Endothelial cell (in vitro differentiated cells): ENCODE data around the gene TOMM40L. TPM values are rescaled to one million over a fixed set of nuclear protein-coding genes. Genes with fewer than 3 reads are reported as not detected.

ENCODE experiments used
- DNase-seq: peaks from one replicate; pipeline ENCODE4 v3.0.0; 2021; ENCODE audit warnings: low spot score
- H3K27ac Mint-ChIP-seq: one replicate; pipeline ENCODE4 v1.8.0; 2021; ENCODE audit warnings: mixed read lengths, inconsistent platforms; ENCODE audit not compliant: unreplicated experiment
- H3K27me3 Mint-ChIP-seq: one replicate; pipeline ENCODE4 v1.8.0; 2021; ENCODE audit warnings: mild to moderate bottlenecking, moderate library complexity, mixed read lengths, inconsistent platforms; ENCODE audit not compliant: unreplicated experiment
- H3K36me3 Mint-ChIP-seq: one replicate; pipeline ENCODE4 v1.8.0; 2021; ENCODE audit warnings: mild to moderate bottlenecking, low read depth, mixed read lengths, inconsistent platforms; ENCODE audit not compliant: unreplicated experiment
- H3K4me1 Mint-ChIP-seq: one replicate; pipeline ENCODE4 v1.8.0; 2021; ENCODE audit warnings: mild to moderate bottlenecking, mixed read lengths, inconsistent platforms; ENCODE audit not compliant: unreplicated experiment
- H3K4me3 Mint-ChIP-seq: one replicate; pipeline ENCODE4 v1.8.0; 2021; ENCODE audit warnings: mild to moderate bottlenecking, mixed read lengths, inconsistent platforms; ENCODE audit not compliant: unreplicated experiment
- H3K9me3 Mint-ChIP-seq: one replicate; pipeline ENCODE4 v1.8.0; 2021; ENCODE audit warnings: mixed read lengths, inconsistent platforms; ENCODE audit not compliant: unreplicated experiment
- CTCF ChIP-seq: fragments of 200-600 bp; sonication (generic); IDR thresholded peaks from one replicate; pipeline ENCODE4 v1.5.0; 2021; ENCODE audit warnings: antibody characterized with exemption; ENCODE audit not compliant: unreplicated experiment
- total RNA-seq: library from RNA; stranded (reverse); fragmentation: NEBNext Ultra II Directional; extraction: Animal tissue kit (Norgen Biotek cat#: 25700); gene quantifications from one replicate; pipeline ENCODE4 v1.2.1, GENCODE V29; 2021; ENCODE audit not compliant: unreplicated experiment

The TOMM40L gene
- total RNA-seq, 1 donor from 2014 or later, result 22.0 TPM

- no peak for DNase-seq
- peaks cover 6% of the 10 kb centered on the region for H3K4me1 Mint-ChIP-seq
- no peak for TF ChIP-seq CTCF
- H3K9me3 Mint-ChIP-seq, result peaks cover 11% of the 10 kb centered on the region
- peaks cover 25% of the 10 kb centered on the region for H3K27me3 Mint-ChIP-seq
- H3K27ac Mint-ChIP-seq, result no peak overlapping the region
- H3K36me3 Mint-ChIP-seq, result peaks cover 19% of the 10 kb centered on the region
- no peak overlapping the region for H3K4me3 Mint-ChIP-seq
Measured at GRCh38 chr1:161261261-161262235, 35.7 kb downstream of the TOMM40L start.

- no peak for TF ChIP-seq CTCF
- Mint-ChIP-seq H3K4me1 (peaks cover 2% of the 10 kb centered on the region), H3K27ac (no peak overlapping the region), H3K36me3 (peaks cover under 1% of the 10 kb centered on the region), H3K4me3 (no peak overlapping the region), H3K9me3 (no peaks in the 10 kb centered on the region), H3K27me3 (peaks cover 7% of the 10 kb centered on the region)
- DNase-seq, result no peak
Measured at GRCh38 chr1:161265305-161265704, 39.4 kb downstream of the TOMM40L start.

GRCh38 chr1:161266202-161266601, 40.3 kb downstream of the TOMM40L start:
- H3K9me3 Mint-ChIP-seq, result no peaks in the 10 kb centered on the region

GRCh38 chr1:161266836-161267235, 41.0 kb downstream of the TOMM40L start:
- TF ChIP-seq CTCF, result no peak
- Mint-ChIP-seq H3K27me3 (peaks cover 7% of the 10 kb centered on the region), H3K27ac (no peak overlapping the region), H3K4me1 (peaks cover 2% of the 10 kb centered on the region), H3K36me3 (no peaks in the 10 kb centered on the region), H3K4me3 (no peak overlapping the region), H3K9me3 (no peaks in the 10 kb centered on the region)
- DNase-seq, result no peak

More at GRCh38 chr1:161266202-161266601, 40.3 kb downstream of the TOMM40L start:
- Mint-ChIP-seq H3K4me3 (no peak overlapping the region), H3K4me1 (peaks cover 2% of the 10 kb centered on the region), H3K27me3 (peaks cover 7% of the 10 kb centered on the region), H3K36me3 (no peaks in the 10 kb centered on the region), H3K27ac (no peak overlapping the region)
- TF ChIP-seq CTCF, result no peak
- DNase-seq, result no peak

GRCh38 chr1:161267321-161267720, 41.5 kb downstream of the TOMM40L start:
- peaks cover 2% of the 10 kb centered on the region for H3K4me1 Mint-ChIP-seq
- no peak for DNase-seq
- H3K9me3 Mint-ChIP-seq, result no peaks in the 10 kb centered on the region
- peaks cover 7% of the 10 kb centered on the region for H3K27me3 Mint-ChIP-seq
- no peaks in the 10 kb centered on the region for H3K36me3 Mint-ChIP-seq
- H3K4me3 Mint-ChIP-seq, result no peak overlapping the region
- H3K27ac Mint-ChIP-seq, result no peak overlapping the region
- no peak for TF ChIP-seq CTCF
